GM19438 (cell line): ENCODE results near the gene GZMA.
"Not testable (repeated sequence)": the region's sequence is repeated elsewhere in the genome, so short reads cannot be mapped to it uniquely, and the experiment has no call there.

Experiments used
- ATAC-seq: cut with Tn5 transposase; IDR thresholded peaks from one replicate; pipeline ENCODE4 v1.9.1; 2021; ENCODE audit warnings: low read depth; ENCODE audit not compliant: unreplicated experiment

The GZMA gene

DNA sequence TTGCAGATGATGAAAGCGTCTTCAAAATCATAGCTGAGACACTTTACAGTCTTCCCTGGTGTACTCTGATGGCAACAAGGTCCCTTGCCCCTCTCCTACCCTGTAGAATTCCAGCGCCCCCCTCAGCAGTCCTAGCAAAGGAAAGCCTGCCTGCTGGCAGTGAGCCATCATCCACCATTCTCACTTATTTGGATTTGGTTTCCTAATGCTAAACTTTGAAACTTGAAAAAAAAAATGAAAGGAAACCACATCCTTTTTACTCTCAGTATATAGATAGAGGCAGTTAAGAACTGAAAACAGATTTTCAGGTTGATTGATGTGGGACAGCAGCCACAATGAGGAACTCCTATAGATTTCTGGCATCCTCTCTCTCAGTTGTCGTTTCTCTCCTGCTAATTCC lies at the start of gene GZMA:
Gene GZMA (plus strand): TSS at position 299 of the 400 bp plus-strand sequence. CDS start 37 bp downstream, at position 336.
- ATAC-seq: no peak

DNA sequence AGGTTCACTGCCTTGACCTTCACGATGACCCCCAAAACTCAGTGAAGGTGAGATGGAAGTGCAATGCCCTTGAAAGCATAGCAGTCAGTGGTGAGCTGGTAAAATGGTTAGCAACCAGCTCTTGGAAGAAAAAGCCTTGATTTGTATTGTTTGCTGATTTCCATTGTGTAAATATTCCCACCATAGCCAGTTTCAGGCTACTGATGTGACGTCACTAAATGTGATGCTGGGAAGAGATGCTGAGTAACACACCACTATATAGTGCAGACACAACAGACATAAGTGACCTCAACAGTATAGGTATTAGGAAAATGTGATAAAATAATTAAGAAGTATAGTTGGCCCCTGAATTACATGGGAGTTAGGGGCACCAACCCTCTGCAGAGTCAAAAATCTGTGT lies 47.3 kb upstream of the GZMA start:
- ATAC-seq: no peak

DNA sequence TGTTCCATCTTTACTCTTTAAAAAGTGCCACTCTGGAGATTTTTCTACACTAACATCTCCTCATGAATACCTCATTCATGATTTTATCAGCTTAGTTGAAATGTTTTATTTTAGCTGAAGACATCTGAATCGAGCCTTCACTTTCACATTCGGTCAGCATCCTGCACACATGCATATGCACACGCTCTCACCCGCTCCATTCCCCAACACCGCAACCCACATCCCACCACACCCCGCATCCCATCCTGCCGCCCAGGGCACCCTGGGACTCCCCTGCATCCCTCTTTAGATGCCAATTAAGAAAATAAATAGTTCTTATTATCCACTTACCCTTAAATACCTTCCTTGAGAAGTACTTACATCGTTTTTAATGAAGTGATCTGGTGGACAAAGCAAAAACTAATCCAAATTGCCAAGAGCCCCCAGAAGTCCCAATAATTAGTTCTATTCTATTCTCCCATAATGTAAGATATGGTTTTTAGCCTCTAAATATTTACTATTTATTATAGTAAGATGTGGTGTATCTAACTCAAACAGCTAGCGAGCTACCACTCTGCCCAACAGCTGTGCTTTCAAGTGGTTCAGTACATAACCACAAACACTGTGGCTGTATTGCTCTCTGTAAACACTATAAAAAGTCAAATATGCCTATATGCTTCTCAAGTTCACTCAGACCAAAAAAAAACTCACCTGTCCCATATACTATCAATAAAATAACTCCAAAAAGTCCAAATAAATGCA lies 40.2 kb upstream of the GZMA start:
- ATAC-seq: no peak

DNA sequence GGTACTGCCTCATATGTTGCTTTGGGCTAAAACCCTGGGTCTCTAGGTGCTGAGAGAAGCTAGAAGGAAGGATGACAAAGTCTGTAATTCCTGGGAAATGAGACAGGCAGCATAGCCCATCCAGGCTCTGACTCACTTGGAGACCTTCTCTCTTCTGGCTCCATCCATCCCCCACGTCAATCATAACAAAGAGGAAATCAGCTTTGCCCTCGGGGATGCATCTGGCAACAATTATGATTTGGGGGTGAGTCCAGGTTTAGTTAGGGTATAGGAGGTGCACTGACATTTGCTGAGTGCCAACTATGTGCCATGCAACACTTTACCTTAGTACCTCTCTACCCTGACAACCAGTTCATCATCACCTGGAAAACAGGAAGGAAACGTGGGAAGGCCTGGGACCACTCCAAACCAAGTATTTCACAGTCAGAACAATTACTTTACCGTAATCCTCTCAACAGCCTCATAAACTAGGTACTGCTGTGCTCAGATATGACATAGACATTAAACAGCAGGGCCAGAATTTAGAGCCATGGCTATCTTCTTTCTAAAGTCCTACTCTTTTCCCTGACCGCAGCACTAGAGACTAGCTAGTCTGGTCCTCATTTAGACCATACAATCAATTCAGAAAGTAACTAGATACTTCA lies 39.1 kb upstream of the GZMA start:
- ATAC-seq: no peak

DNA sequence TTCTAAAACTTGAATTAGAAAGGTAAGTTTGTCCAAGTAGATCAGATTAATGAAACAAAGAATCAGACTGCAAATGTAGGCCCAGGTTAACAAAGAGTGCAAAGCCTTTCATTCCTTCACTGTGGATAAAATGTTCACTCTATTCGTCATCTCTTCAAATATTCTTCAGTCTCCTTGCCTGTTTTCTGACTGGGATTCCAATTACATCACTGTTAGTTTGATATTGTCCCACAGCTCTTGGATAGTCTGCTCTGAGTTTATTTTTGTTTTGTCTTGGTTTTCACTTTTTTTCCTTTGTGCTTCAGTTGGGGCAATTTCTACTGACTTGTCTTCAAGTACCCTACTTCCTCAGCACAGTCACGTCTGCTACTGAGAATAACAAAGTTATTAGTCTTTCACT lies 38.5 kb upstream of the GZMA start:
- ATAC-seq: no peak

DNA sequence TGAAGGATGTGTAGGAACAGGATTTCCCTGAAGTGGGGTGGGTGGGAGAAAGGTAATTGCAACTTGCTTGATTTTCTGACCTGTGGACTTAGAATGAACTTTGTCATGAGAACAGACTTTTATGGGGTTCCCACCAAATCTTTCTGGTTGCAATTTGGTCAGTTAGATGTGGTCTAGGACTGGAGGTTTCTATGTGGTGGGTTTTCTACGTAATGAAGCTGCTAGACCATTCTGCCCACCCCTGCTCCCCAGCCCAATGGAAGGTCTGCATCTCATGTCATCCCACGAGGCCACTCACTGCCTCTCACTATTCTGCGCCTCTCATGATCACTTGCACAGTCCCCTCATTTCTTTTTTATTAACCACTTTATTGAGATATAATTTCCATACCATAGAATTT lies 37.9 kb upstream of the GZMA start:
- no peak for ATAC-seq

DNA sequence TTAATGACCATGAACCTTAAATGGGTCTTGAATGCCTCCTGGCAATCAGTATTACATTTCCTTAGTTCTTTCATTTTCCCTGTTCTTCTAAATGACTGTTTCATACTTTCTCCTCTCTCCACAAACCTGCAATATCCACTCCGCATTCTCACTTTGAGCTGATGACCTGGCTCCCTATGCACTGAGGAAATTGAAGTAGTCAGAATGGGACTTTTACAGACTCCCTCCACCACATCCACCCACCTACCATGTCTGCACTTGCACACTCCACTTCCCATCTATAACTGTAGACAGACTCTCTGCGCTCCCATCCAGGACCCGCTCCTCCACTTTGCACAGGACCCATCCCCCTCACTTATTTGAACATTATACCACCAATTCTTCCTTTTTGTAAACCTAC lies 36.2 kb upstream of the GZMA start:
- no peak for ATAC-seq

DNA sequence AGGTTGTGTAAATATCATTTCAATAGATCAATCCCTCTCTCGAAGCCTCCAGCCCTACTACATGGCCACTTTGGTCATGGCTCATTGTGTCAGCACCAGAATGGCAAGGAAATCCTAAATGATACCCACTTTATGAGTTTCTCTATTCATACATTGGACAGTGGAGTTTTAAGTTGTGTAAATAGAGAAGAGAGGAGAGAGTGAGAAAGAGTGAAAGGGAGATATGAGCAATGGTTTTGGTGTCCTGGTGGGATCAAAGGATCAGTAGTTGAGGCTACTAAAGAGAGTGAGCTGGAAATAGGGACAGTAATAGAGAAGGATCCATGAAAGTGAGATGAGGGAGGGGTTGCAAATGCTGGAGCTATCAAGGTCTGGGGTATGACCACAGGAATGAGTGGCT lies 31.5 kb upstream of the GZMA start:
- ATAC-seq: no peak

DNA sequence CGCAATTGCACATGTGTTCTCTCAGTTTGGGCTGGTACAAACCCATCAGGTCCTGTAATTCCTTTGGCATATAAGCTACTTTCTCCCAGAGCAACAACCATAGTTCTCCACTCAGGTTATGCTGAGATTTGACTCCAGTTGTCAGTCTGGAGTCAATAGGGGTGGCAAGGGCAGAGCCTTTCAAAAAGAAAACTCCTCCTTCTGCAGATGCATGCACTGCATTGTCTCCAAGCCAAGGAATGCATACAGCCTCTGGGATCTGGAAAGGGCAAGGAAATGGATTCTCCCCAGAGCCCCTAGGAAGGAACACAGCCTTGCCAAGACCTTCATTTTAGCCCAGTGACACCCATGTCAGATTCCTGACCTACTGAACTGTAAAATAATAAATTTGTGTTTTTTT lies 31.0 kb upstream of the GZMA start:
- ATAC-seq: no peak

DNA sequence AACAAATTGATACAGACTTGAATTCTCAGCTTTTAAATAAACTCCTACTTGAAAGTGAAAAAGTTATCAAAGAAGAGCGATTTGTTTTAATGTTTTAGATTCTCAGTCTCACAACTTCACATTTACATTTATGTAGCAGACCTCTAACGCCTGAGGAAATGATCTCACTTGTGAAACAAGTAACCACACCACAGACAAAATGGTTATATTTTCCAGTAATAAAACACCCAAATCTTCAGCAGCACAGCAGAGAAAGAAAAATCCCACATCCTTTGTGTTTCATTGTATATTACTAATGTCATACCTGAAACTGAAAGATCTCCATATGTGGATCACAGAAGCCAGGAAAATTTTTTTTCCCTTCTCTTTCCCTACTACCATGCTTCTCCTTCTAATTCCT lies 29.8 kb upstream of the GZMA start:
- ATAC-seq: no peak

DNA sequence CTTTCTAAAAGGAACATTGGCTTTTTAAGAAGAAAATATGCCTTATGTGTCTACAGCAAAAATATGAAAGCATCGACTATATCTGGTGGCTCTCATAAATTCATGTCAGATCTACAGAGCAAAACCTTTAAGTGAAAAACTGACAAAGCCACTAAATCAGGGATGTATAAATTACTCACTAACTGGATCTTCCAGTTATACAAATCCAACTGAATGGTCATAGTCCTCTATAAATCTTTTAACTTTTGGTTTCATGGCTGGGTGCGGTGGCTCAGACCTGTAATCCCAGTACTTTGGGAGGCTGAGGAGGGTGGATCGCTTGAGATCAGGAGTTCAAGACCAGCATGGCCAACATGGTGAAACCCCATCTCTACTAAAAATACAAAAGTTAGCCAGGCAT lies 29.2 kb upstream of the GZMA start:
- no peak for ATAC-seq

DNA sequence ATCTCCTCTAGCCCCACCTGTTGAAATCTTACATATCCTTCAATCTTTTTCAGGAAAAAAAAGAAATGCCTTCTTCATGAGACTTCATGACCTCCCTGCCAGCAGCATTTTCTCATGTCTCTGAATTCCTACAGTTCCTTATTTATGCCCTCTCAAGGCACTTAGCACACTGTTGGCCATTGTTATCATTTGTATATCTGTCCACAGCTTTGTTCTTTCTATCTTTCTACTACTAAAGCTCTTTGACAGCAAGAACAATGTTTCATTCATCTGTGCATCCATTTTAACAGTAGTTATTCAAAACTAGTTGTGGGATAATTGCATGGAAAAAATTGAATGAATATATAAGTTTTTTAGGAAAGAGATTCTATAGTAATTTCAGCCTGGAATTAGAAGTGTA lies 20.9 kb upstream of the GZMA start:
- no peak for ATAC-seq

DNA sequence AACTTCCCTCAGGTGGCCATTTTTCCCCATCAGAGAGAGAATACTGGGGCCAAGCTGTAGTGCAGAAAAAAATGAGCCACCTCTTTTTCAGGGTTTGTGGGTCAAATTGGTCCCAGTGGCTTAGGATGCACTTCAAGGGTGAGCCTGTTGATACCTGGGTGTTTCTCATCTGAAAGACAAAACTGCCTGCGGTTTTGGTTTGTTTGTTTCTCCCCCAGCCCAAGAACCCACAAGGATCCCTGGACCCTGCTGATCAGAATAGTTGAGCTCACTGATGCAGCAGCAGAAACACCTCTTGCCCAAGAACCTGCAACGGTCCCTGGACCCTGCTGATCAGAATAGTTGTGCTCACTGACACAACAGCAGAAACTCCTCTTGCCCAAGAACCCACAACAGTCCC lies 13.1 kb upstream of the GZMA start:
- ATAC-seq: not testable (repeated sequence)

DNA sequence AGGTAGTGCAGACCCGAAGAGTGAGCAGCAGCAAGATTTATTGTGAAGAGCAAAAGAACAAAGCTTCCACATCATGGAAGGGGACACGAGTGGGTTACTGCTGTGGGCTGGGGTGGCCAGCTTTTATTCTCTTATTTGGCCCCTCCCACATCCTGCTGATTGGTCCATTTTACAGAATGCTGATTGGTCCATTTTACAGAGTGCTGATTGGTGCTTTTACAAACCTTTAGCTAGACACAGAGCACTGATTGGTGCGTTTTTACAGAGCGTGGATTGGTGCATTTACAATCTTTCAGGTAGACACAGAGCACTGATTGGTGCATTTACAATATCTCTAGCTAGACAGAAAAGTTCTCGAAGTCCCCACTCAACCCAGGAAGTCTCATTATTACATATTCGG lies 11.4 kb upstream of the GZMA start:
- ATAC-seq: not testable (repeated sequence)

DNA sequence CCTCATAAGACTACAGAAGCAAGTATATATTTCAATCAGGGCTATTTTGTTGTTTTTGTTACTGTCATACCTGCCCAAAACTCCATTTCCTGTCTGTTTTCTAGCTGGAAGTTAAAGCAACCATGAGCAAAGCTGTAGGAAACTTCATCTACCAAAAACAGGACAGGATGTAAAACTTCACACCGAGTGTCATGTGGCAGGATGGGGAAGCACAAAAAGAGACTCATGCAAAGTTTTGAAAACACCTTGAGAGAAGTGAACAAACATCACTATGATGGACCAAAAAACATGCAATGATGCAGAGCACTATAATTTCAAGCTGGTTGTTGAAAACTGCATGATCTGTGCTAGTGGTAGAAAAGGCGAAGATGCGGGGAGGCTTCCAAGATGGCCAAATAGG lies 6.3 kb upstream of the GZMA start:
- ATAC-seq: no peak

DNA sequence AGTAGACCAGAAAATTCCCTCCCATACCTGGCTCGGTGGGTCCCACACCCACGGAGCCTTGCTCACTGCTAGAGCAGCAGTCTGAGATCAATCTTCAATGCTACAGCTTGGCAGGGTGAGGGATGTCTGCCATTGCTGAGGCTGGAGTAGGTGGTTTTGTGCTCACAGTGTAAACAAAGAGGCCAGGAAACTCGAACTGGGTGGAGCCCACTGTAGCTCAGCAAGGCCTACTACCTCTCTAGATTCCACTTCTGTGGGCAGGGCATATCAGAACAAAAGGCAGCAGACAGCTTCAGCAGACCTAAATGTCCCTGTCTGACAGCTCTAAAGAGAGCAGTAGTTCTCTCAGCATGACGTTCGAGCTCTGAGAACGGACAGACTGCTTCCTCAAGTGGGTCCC lies 5.6 kb upstream of the GZMA start:
- ATAC-seq: no peak

DNA sequence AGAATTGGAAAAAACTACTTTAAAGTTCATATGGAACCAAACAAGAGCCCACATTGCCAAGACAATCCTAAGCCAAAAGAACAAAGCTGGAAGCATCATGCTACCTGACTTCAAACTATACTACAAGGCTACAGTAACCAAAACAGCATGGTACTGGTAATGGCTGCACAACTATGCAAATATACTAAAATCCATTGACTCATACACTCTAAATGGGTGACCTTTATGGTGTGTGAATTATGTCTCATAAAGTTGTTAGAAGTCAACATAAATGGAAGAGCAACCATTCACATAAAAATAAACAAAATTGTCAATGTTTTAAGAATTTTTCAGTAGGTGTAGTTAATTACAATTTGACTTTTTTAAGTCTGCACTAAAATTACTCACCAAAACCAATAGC lies 1.3 kb upstream of the GZMA start:
- not testable (repeated sequence) for ATAC-seq

DNA sequence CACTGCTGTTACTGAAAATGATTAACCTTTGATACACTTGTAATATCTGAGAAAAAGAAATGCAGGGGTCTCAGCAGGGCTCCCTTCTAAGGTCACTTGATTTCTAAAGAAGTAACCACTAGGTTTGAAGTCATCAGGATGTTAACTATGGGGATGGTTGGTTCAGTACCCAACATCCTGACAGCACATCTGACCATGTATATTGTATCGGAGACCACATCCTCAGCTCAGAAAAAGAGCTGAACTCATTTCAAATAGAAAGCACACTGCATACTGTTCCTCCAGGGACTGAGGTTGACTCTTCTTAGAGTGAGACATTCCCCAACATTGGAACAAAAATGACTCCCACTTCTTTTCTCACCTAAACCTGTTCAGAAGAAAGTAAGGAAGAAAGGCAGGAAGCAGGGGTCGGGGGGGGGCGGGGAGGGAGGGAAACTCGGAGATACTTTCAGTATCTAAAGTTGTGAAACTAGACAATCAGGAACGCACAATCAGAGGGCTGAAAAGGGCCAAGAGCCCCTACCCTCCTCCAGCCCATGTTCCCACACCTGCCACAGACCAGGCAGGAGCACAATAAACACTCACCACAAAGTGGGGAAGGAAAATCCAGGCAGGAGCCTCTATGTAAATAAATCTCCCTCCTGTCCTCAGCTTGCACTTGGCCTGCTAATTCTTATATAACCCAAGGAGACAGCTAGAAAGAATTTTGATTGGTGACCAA lies 730 bp upstream of the GZMA start:
- no peak for ATAC-seq

DNA sequence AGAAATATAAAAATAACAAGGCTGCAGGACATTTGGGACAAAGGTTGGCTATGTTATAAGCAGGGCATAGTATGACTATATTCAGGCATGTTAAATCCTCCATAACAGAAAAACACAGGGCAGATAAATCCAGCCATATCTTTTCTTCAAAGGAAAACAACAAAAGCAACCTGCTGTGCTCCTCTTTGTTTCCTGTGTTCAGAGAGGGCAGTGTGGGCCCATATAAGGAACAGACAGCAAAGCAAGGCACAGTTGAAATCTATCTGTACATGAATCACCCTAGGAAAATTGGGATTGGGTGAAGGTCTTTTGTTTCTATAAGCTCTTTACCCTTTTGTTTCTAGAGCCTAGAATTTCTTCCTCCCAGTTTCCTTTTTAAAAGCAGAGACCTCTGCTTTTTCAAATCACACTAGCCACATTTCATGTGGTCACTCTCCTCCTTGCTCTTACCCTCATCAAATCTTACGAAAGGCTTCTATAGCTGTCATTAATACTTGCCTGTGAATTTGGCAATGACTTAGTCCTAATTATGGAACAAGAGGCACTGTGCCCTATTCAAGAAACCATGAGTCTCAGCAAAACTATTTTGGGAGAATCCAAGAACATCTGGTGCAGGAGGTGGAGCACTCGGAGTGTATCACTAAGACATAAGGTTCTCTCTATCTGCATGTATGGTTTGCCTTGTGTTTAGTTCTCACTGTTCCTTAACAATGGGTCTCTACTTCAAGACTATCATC lies 1.8 kb downstream of the GZMA start:
- ATAC-seq: no peak

DNA sequence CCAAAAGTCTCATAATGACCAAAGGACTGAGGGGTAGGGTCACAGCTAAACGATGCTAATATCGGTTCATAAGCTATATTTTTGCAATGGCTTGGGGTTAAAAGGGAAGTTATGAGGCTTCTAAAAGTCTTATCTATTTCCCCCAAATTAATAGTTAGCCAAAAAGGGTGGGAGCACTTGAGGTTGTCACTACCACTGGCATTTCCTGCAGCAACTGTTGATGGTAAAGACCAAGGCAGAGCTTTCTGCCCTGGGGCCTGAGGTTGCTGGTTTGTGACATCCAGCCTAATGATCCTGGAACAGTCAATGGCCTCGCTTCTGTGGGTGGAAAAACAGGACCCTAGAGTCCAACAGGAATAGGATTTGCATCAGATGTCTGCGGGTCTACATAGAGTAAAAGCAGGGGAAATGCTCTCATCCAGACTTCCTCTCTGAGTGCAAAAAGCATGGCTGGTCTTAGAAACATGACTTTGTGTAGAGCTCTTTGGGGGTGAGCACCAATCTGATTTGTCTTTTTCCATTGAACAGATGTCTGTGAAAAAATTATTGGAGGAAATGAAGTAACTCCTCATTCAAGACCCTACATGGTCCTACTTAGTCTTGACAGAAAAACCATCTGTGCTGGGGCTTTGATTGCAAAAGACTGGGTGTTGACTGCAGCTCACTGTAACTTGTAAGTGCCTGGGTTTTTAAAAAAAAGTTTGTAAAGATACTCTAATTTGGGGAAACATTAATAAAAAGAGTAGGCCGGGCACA lies 2.7 kb downstream of the GZMA start:
- no peak for ATAC-seq
